SK-N-SH (cell line): Measurements from ENCODE around the gene SLC5A4. TPM values are rescaled to one million over a fixed set of nuclear protein-coding genes. Genes with fewer than 3 reads are reported as not detected.

Experiments used
- CTCF ChIA-PET: fragments of 300-600, 350-600 bp; formaldehyde crosslinking; extraction: SDS; loops from one replicate; lab custom pipeline; 2021; lab: Yijun Ruan, JAX
- POLR2A ChIA-PET: fragments of 350-600 bp; sonication (Branson Sonifier 250); formaldehyde crosslinking; extraction: SDS; loops from one replicate; lab custom pipeline; 2020; ENCODE audit warnings: antibody characterized with exemption, inconsistent platforms; lab: Yijun Ruan, JAX
- DNase-seq: peaks from one replicate; pipeline ENCODE4 v3.0.0; 2012
- H2AFZ ChIP-seq: fragments of 200-600 bp; sonication (generic); 2 replicates; pipeline ENCODE4 v1.8.1; 2016; ENCODE audit warnings: antibody characterized with exemption, mild to moderate bottlenecking, low read depth
- H3F3A ChIP-seq: fragments of 200-600 bp; sonication (generic); replicated peaks from 2 replicates; pipeline ENCODE3; 2016; ENCODE audit warnings: antibody characterized with exemption, mild to moderate bottlenecking; ENCODE audit not compliant: insufficient read depth
- H3K27ac ChIP-seq, 2 experiments: fragments of 200-500 bp in 1 of 2; fragments of 200-600 bp in 1 of 2; sonication (Bioruptor generic) in 1 of 2; sonication (generic), shearing (Covaris generic) in 1 of 2; 2 replicates each; pipeline versions ENCODE4 v1.5.1 to v1.6.1; 2014 to 2016; ENCODE audit warnings: low read depth in 2 of 2, inconsistent platforms in 1 of 2, low read length in 1 of 2, mild to moderate bottlenecking in 1 of 2, mixed read lengths in 1 of 2
- H3K27me3 ChIP-seq: fragments of 200-600 bp; sonication (generic), shearing (Covaris generic); 2 replicates; pipeline ENCODE4 v1.6.1; 2016; ENCODE audit warnings: mixed run types; ENCODE audit not compliant: insufficient read depth
- H3K36me3 ChIP-seq, 2 experiments: fragments of 200-500 bp in 1 of 2; fragments of 200-600 bp in 1 of 2; sonication (Bioruptor generic) in 1 of 2; sonication (generic) in 1 of 2; replicated peaks in 1 of 2; 2 replicates each; pipeline versions ENCODE3 to v1.5.1; 2014 to 2016; ENCODE audit warnings: low read length in 1 of 2, mild to moderate bottlenecking in 1 of 2; ENCODE audit not compliant: insufficient read depth in 2 of 2, control insufficient read depth in 1 of 2
- H3K4me1 ChIP-seq, 2 experiments: fragments of 200-500 bp in 1 of 2; fragments of 200-600 bp in 1 of 2; sonication (Bioruptor generic) in 1 of 2; sonication (generic), shearing (Covaris generic) in 1 of 2; 2 replicates each; pipeline versions ENCODE4 v1.5.1 to v1.6.1; 2014 to 2016; ENCODE audit warnings: low read depth in 1 of 2, low read length in 1 of 2, mixed run types in 1 of 2; ENCODE audit not compliant: insufficient read depth in 2 of 2, control insufficient read depth in 1 of 2
- H3K4me2 ChIP-seq: fragments of 200-600 bp; sonication (generic), shearing (Covaris generic); 2 replicates; pipeline ENCODE4 v1.6.1; 2017; ENCODE audit warnings: mixed run types
- H3K4me3 ChIP-seq, 2 experiments: fragments of 200-500 bp in 1 of 2; fragments of 200-600 bp in 1 of 2; sonication (Bioruptor generic) in 1 of 2; sonication (generic), shearing (Covaris generic) in 1 of 2; 2 replicates each; pipeline versions ENCODE4 v1.5.1 to v1.8.1; 2014 to 2016; ENCODE audit warnings: low read depth in 2 of 2, inconsistent platforms in 1 of 2, low read length in 1 of 2, mild to moderate bottlenecking in 1 of 2, mixed read lengths in 1 of 2, moderate library complexity in 1 of 2
- H3K79me2 ChIP-seq: fragments of 200-600 bp; sonication (generic); 2 replicates; pipeline ENCODE4 v1.8.1; 2017; ENCODE audit warnings: mild to moderate bottlenecking; ENCODE audit not compliant: insufficient read depth
- H3K9ac ChIP-seq: fragments of 200-600 bp; sonication (generic); 2 replicates; pipeline ENCODE4 v1.6.1; 2017; ENCODE audit warnings: mixed run types
- H3K9me2 ChIP-seq: fragments of 200-600 bp; sonication (generic); 2 replicates; pipeline ENCODE4 v1.6.1; 2017; ENCODE audit warnings: mixed run types
- H3K9me3 ChIP-seq: fragments of 200-600 bp; sonication (generic); 2 replicates; pipeline ENCODE4 v1.6.1; 2017; ENCODE audit warnings: mixed run types, mild to moderate bottlenecking, moderate library complexity
- H4K20me1 ChIP-seq: fragments of 200-600 bp; sonication (generic); 2 replicates; pipeline ENCODE4 v1.6.1; 2017; ENCODE audit warnings: mild to moderate bottlenecking, mixed run types; ENCODE audit not compliant: insufficient read depth
- CHD2 ChIP-seq: fragments of 150-350 bp; IDR thresholded peaks from 2 replicates; pipeline ENCODE4 v1.6.1; 2018; ENCODE audit warnings: low read length; ENCODE audit not compliant: partially characterized antibody
- EZH2phosphoT487 ChIP-seq: fragments of 200-600 bp; sonication (generic); IDR thresholded peaks from 2 replicates; pipeline ENCODE4 v1.6.1; 2017; ENCODE audit warnings: low read depth, mixed run types, mild to moderate bottlenecking, antibody characterized with exemption, moderate library complexity, borderline replicate concordance
- FOSL2 ChIP-seq: IDR thresholded peaks from 2 replicates; pipeline ENCODE4 v1.4.0; 2012; ENCODE audit warnings: low read depth, mild to moderate bottlenecking, moderate library complexity, borderline replicate concordance
- FOXM1 ChIP-seq: IDR thresholded peaks from 2 replicates; pipeline ENCODE4 v1.4.0; 2012; ENCODE audit warnings: low read depth, mild to moderate bottlenecking
- GABPA ChIP-seq: IDR thresholded peaks from 2 replicates; pipeline ENCODE4 v1.4.0; 2012; ENCODE audit warnings: low read depth, mild to moderate bottlenecking
- JUND ChIP-seq: IDR thresholded peaks from 2 replicates; pipeline ENCODE4 v1.4.0; 2012
- NFIC ChIP-seq: IDR thresholded peaks from 2 replicates; pipeline ENCODE4 v1.4.0; 2012; ENCODE audit warnings: borderline replicate concordance
- PBX3 ChIP-seq: IDR thresholded peaks from 2 replicates; pipeline ENCODE4; 2012
- POLR2AphosphoS5 ChIP-seq: IDR thresholded peaks from 2 replicates; pipeline ENCODE4 v1.6.1; 2012; ENCODE audit warnings: low read depth, low read length
- RAD21 ChIP-seq: IDR thresholded peaks from 2 replicates; pipeline ENCODE4 v1.6.1; 2012; ENCODE audit warnings: mild to moderate bottlenecking, low read length
- REST ChIP-seq: IDR thresholded peaks from 2 replicates; pipeline ENCODE4 v1.6.1; 2012; ENCODE audit warnings: mild to moderate bottlenecking, low read depth, low read length, moderate library complexity
- RXRA ChIP-seq: IDR thresholded peaks from 2 replicates; pipeline ENCODE4 v1.4.0; 2012; ENCODE audit warnings: low read depth, mild to moderate bottlenecking, borderline replicate concordance
- SMC3 ChIP-seq: IDR thresholded peaks from 2 replicates; pipeline ENCODE4 v1.6.1; 2012; ENCODE audit warnings: low read depth, low read length, improper control_type of control experiment
- TAF1 ChIP-seq: IDR thresholded peaks from 2 replicates; pipeline ENCODE4 v1.6.1; 2012; ENCODE audit warnings: low read depth, mild to moderate bottlenecking, low read length, moderate library complexity, borderline replicate concordance
- YY1 ChIP-seq: IDR thresholded peaks from 2 replicates; pipeline ENCODE4 v1.4.0; 2012; ENCODE audit warnings: low read depth, mild to moderate bottlenecking
- WGBS: methylation state at CpG from one replicate; pipeline ENCODE4 v1.1.6; 2017; ENCODE audit warnings: low lambda C conversion rate; 5-methylcytosine and 5-hydroxymethylcytosine counted together
- polyA plus RNA-seq, 3 experiments: library from polyadenylated mRNA; depleted of rRNA; stranded (reverse); fragments of >200 nt; gene quantifications; 2 replicates each; pipeline ENCODE4 v1.2.3, GENCODE V29; 2012
- TF ChIP-seq, protein P1 (sequence below): IDR thresholded peaks from 2 replicates; pipeline ENCODE4 v1.4.0; 2012; ENCODE audit warnings: low read depth, borderline replicate concordance

Gene SLC5A4
- polyA plus RNA-seq, 1 of the 3 experiments (the other 2 are of a cell fraction): 0.15 TPM

DNA sequence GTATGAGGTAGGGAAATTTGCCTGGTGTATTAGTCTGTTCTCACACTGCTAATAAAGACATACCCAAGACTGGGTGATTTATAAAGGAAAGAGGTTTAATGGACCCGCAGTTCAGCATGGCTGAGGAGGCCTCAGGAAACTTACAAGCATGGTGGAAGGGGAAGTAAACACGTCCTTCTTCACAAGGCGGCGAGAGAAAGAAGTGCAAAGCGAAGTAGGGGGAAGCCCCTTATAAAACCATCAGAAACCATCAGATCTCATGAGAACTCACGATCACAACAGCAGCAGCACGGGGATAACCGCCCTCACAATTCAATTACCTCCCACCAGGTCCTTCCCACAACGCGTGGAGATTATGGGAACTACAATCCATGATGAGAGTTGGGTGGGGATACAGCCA is 38.2 kb downstream of the SLC5A4 start:
- Histone ChIP-seq H3K9ac (no peak overlapping the region), H3K4me3 (no peak overlapping the region), H3K79me2 (no peaks in the 10 kb centered on the region), H3K4me1 (no peaks in the 10 kb centered on the region), H2AFZ (no peak overlapping the region), H3K9me3 (no peaks in the 10 kb centered on the region), H3K36me3 (no peaks in the 10 kb centered on the region), H3K27ac (no peak overlapping the region), H3F3A (no peaks in the 10 kb centered on the region), H3K9me2 (no peaks in the 10 kb centered on the region), H4K20me1 (no peaks in the 10 kb centered on the region), H3K27me3 (no peaks in the 10 kb centered on the region), H3K4me2 (no peak overlapping the region)
- TF ChIP-seq TAF1: no peak
- TF ChIP-seq JUND: no peak
- TF ChIP-seq GABPA: no peak
- no peak for TF ChIP-seq EZH2phosphoT487
- TF ChIP-seq RXRA: no peak
- TF ChIP-seq FOXM1: no peak
- no peak for TF ChIP-seq YY1
- no peak for TF ChIP-seq RAD21
- no peak for TF ChIP-seq POLR2AphosphoS5
- TF ChIP-seq, protein P1, sequence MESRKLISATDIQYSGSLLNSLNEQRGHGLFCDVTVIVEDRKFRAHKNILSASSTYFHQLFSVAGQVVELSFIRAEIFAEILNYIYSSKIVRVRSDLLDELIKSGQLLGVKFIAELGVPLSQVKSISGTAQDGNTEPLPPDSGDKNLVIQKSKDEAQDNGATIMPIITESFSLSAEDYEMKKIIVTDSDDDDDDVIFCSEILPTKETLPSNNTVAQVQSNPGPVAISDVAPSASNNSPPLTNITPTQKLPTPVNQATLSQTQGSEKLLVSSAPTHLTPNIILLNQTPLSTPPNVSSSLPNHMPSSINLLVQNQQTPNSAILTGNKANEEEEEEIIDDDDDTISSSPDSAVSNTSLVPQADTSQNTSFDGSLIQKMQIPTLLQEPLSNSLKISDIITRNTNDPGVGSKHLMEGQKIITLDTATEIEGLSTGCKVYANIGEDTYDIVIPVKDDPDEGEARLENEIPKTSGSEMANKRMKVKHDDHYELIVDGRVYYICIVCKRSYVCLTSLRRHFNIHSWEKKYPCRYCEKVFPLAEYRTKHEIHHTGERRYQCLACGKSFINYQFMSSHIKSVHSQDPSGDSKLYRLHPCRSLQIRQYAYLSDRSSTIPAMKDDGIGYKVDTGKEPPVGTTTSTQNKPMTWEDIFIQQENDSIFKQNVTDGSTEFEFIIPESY: no peak
- TF ChIP-seq FOSL2: no peak
- no peak for TF ChIP-seq NFIC
- no peak for TF ChIP-seq REST
- no peak for TF ChIP-seq PBX3
- TF ChIP-seq SMC3: no peak
- no peak for TF ChIP-seq CHD2
- 88% methylated on average over 10 of the region's 10 CpGs for WGBS
- CTCF ChIA-PET: no interaction called here
- POLR2A ChIA-PET: no interaction called here
- DNase-seq: no peak
